Activated B cell treated with CpG ODN at 0.5 μM for 24 hours (primary cell): Measurements from ENCODE around the gene CMC1. TPM values are rescaled to one million over a fixed set of nuclear protein-coding genes. Genes with fewer than 3 reads are reported as not detected.

Experiments
- ATAC-seq: fragments of 200-7000 bp; cut with Tn5 transposase; one replicate; pipeline ENCODE4 v1.10.0; 2021; ENCODE audit warnings: low read depth, mild to moderate bottlenecking, moderate library complexity
- CTCF ChIA-PET: fragments of 350-600 bp; sonication (Branson Sonifier 250); formaldehyde crosslinking; loops from one replicate; lab custom pipeline; 2021; ENCODE audit warnings: antibody characterized with exemption; lab: Charles Lee
- POLR2A ChIA-PET: fragments of 350-600 bp; sonication (Branson Sonifier 250); formaldehyde crosslinking; loops from one replicate; lab custom pipeline; 2021; ENCODE audit warnings: antibody characterized with exemption; lab: Charles Lee
- DNase-seq: peaks from one replicate; pipeline ENCODE4 v3.0.0; 2022
- H3K27ac Mint-ChIP-seq: one replicate; pipeline ENCODE4 v1.8.0; 2020; ENCODE audit warnings: mixed read lengths
- H3K27me3 Mint-ChIP-seq: one replicate; pipeline ENCODE4 v1.8.0; 2021; ENCODE audit warnings: mixed read lengths
- H3K36me3 Mint-ChIP-seq: one replicate; pipeline ENCODE4 v1.8.0; 2021; ENCODE audit warnings: low read depth, mixed read lengths
- H3K4me1 Mint-ChIP-seq: one replicate; pipeline ENCODE4 v1.8.0; 2021; ENCODE audit warnings: mixed read lengths
- H3K4me3 Mint-ChIP-seq: one replicate; pipeline ENCODE4 v1.8.0; 2020; ENCODE audit warnings: mild to moderate bottlenecking, mixed read lengths
- H3K9me3 Mint-ChIP-seq: one replicate; pipeline ENCODE4 v1.8.0; 2020; ENCODE audit warnings: mixed read lengths
- CTCF ChIP-seq: fragments of 200-600 bp; IDR thresholded peaks from one replicate; pipeline ENCODE4 v1.8.0; 2022; ENCODE audit warnings: antibody characterized with exemption, mild to moderate bottlenecking
- intact Hi-C: fragments of 100-400 bp; cut with micrococcal nuclease; formaldehyde crosslinking; loops from one replicate; pipeline ENCODE4 v1.15.1; 2024
- total RNA-seq: library from RNA; stranded (reverse); gene quantifications from 2 replicates; pipeline ENCODE4 v1.2.3, GENCODE V29; 2022

Gene CMC1
- total RNA-seq, 1 donor from 2014 or later = 14.2 TPM

- Mint-ChIP-seq H3K4me3 (no peak overlapping the region), H3K9me3 (no peaks in the 10 kb centered on the region), H3K4me1 (no peaks in the 10 kb centered on the region), H3K27ac (no peak overlapping the region), H3K27me3 (no peaks in the 10 kb centered on the region), H3K36me3 (peaks cover 56% of the 10 kb centered on the region)
- POLR2A ChIA-PET = no interaction called here
- DNase-seq (no peak), ATAC-seq (no peak)
- TF ChIP-seq CTCF = no peak
- CTCF ChIA-PET = interaction anchor here (4.3 kb wide), 1 partner anchor 610 kb away, joined by 22 read pairs; no protein-coding TSS in a partner anchor
- intact Hi-C loops = no loop called here
Measured at GRCh38 chr3:28322464-28322863, 81.0 kb downstream of the CMC1 start.

- no peak for TF ChIP-seq CTCF
Measured at GRCh38 chr3:28326458-28326926, 85.1 kb downstream of the CMC1 start.

GRCh38 chr3:28328188-28329151 lies 87.1 kb downstream of the CMC1 start:
- POLR2A ChIA-PET = interaction anchor here (1.2 kb wide), 1 partner anchor 20 kb away, joined by 3 read pairs; the partner anchor contains the start of genes AZI2 and ZCWPW2
- H3K9me3 Mint-ChIP-seq = no peaks in the 10 kb centered on the region
- H3K27ac Mint-ChIP-seq = no peak overlapping the region
- peaks cover 26% of the 10 kb centered on the region for H3K36me3 Mint-ChIP-seq
- H3K4me3 Mint-ChIP-seq = no peak overlapping the region
- DNase-seq (no peak), ATAC-seq (peak; percentile 40)
- CTCF ChIA-PET = interaction anchor here (0.6 to 5.9 kb wide), 13 partner anchors 8 to 1194 kb away, joined by 3 to 82 read pairs (median 4); partner anchors contain the start of genes CMC1 and EOMES
- H3K27me3 Mint-ChIP-seq = no peaks in the 10 kb centered on the region
- H3K4me1 Mint-ChIP-seq = no peaks in the 10 kb centered on the region
- intact Hi-C loops = loop anchor here (1.0 to 2.0 kb wide), 5 partner anchors 386 to 1194 kb away; no protein-coding TSS in a partner anchor
- TF ChIP-seq CTCF = no peak

More at GRCh38 chr3:28326458-28326926, 85.1 kb downstream of the CMC1 start:
- intact Hi-C loops = loop anchor here (2.0 kb wide), 1 partner anchor 14 kb away; no protein-coding TSS in a partner anchor
- Mint-ChIP-seq H3K9me3 (no peaks in the 10 kb centered on the region), H3K4me3 (no peak overlapping the region), H3K27ac (no peak overlapping the region), H3K4me1 (no peaks in the 10 kb centered on the region), H3K27me3 (no peaks in the 10 kb centered on the region), H3K36me3 (peaks cover 31% of the 10 kb centered on the region)
- ChIA-PET CTCF (interaction anchor here (0.6 to 5.9 kb wide), 9 partner anchors 9 to 1192 kb away, joined by 3 to 82 read pairs (median 4); partner anchors contain the start of gene EOMES), POLR2A (no interaction called here)
- no peak for DNase-seq
- no peak for ATAC-seq

GRCh38 chr3:28334552-28334951 lies 93.1 kb downstream of the CMC1 start:
- no peak for TF ChIP-seq CTCF
- Mint-ChIP-seq H3K27ac (no peak overlapping the region), H3K4me1 (no peaks in the 10 kb centered on the region), H3K36me3 (peaks cover 26% of the 10 kb centered on the region), H3K9me3 (no peaks in the 10 kb centered on the region), H3K27me3 (no peaks in the 10 kb centered on the region), H3K4me3 (no peak overlapping the region)
- intact Hi-C loops = no loop called here
- POLR2A ChIA-PET = no interaction called here
- ATAC-seq = no peak
- CTCF ChIA-PET = interaction anchor here (4.0 kb wide), 1 partner anchor 622 kb away, joined by 19 read pairs; no protein-coding TSS in a partner anchor
- no peak for DNase-seq

GRCh38 chr3:28335246-28335645 lies 93.8 kb downstream of the CMC1 start:
- ATAC-seq = no peak
- Mint-ChIP-seq H3K4me3 (no peak overlapping the region), H3K4me1 (no peaks in the 10 kb centered on the region), H3K27ac (no peak overlapping the region), H3K27me3 (no peaks in the 10 kb centered on the region), H3K36me3 (peaks cover 31% of the 10 kb centered on the region), H3K9me3 (no peaks in the 10 kb centered on the region)
- DNase-seq = no peak
- intact Hi-C loops = no loop called here
- TF ChIP-seq CTCF = no peak
- ChIA-PET POLR2A (no interaction called here), CTCF (interaction anchor here (4.0 kb wide), 1 partner anchor 623 kb away, joined by 19 read pairs; no protein-coding TSS in a partner anchor)
